ENCODE results near the gene HYCC1.

The HYCC1 gene

GRCh38 chr7:23012186-23012585, 1.7 kb downstream of the HYCC1 start:
- H3F3A ChIP-seq (ENCODE audit: insufficient read depth, low read length): no peaks in the 10 kb centered on the region; the same call in 1 of the 2 replicates
- no peaks in the 10 kb centered on the region for H3K36me3 ChIP-seq (ENCODE audit: insufficient read depth, low read length)
- peaks cover 32% of the 10 kb centered on the region for H3K4me1 ChIP-seq (ENCODE audit: insufficient read depth, low read length, severe bottlenecking)
- peak overlapping the region; percentile 97 for H3K4me2 ChIP-seq (ENCODE audit: low read length)
- TF ChIP-seq CTCF (IDR thresholded peaks at IDR 0.05; ENCODE audit: low read length) (no peak), EZH2 (IDR thresholded peaks at IDR 0.05; ENCODE audit: borderline replicate concordance, low read length) (no peak)
- no peaks in the 10 kb centered on the region for H3K27me3 ChIP-seq (ENCODE audit: insufficient read depth, low read length)
- peaks cover 4% of the 10 kb centered on the region; the same call in 1 of the 2 replicates for H4K20me1 ChIP-seq (ENCODE audit: insufficient read depth, low read length)
- H3K4me3 ChIP-seq (ENCODE audit: low read depth, low read length, poor library complexity, severe bottlenecking): peak overlapping the region; percentile 83
- H2AFZ ChIP-seq (ENCODE audit: low read length): no peak overlapping the region
- H3K79me2 ChIP-seq (ENCODE audit: insufficient read depth, low read length): no peaks in the 10 kb centered on the region
- H3K9ac ChIP-seq (ENCODE audit: low read length): no peak overlapping the region; the same call in 1 of the 2 replicates
- no peak overlapping the region for H3K27ac ChIP-seq (ENCODE audit: low read depth, low read length, poor library complexity, severe bottlenecking)
- H3K9me3 ChIP-seq (ENCODE audit: low read length): no peaks in the 10 kb centered on the region
- H3K9me2 ChIP-seq (ENCODE audit: low read depth, low read length): no peaks in the 10 kb centered on the region

- H3K27me3 ChIP-seq (ENCODE audit: insufficient read depth, low read length): no peaks in the 10 kb centered on the region
- peaks cover 24% of the 10 kb centered on the region for H3K4me1 ChIP-seq (ENCODE audit: insufficient read depth, low read length, severe bottlenecking)
- H3K36me3 ChIP-seq (ENCODE audit: insufficient read depth, low read length): no peaks in the 10 kb centered on the region
- no peaks in the 10 kb centered on the region for H3K79me2 ChIP-seq (ENCODE audit: insufficient read depth, low read length)
- TF ChIP-seq CTCF (IDR thresholded peaks at IDR 0.05; ENCODE audit: low read length) (no peak), EZH2 (IDR thresholded peaks at IDR 0.05; ENCODE audit: borderline replicate concordance, low read length) (no peak)
- H4K20me1 ChIP-seq (ENCODE audit: insufficient read depth, low read length): peaks cover 4% of the 10 kb centered on the region; the same call in 1 of the 2 replicates
- no peak overlapping the region for H3K4me3 ChIP-seq (ENCODE audit: low read depth, low read length, poor library complexity, severe bottlenecking)
- H2AFZ ChIP-seq (ENCODE audit: low read length): no peak overlapping the region
- no peak overlapping the region for H3K9ac ChIP-seq (ENCODE audit: low read length)
- H3K4me2 ChIP-seq (ENCODE audit: low read length): no peak overlapping the region
- H3K9me3 ChIP-seq (ENCODE audit: low read length): no peaks in the 10 kb centered on the region
- H3K27ac ChIP-seq (ENCODE audit: low read depth, low read length, poor library complexity, severe bottlenecking): no peak overlapping the region
- no peaks in the 10 kb centered on the region for H3K9me2 ChIP-seq (ENCODE audit: low read depth, low read length)
- H3F3A ChIP-seq (ENCODE audit: insufficient read depth, low read length): no peaks in the 10 kb centered on the region; the same call in 1 of the 2 replicates
Observed at GRCh38 chr7:23011222-23011924, 2.6 kb downstream of the HYCC1 start.

GRCh38 chr7:23009303-23009702, 4.6 kb downstream of the HYCC1 start:
- Histone ChIP-seq H3K4me1 (ENCODE audit: insufficient read depth, low read length, severe bottlenecking) (peaks cover 14% of the 10 kb centered on the region), H3K9me2 (ENCODE audit: low read depth, low read length) (no peaks in the 10 kb centered on the region)

More at GRCh38 chr7:23009303-23009702, 4.6 kb downstream of the HYCC1 start:
- no peaks in the 10 kb centered on the region for H3K9me3 ChIP-seq (ENCODE audit: low read length)
- TF ChIP-seq CTCF (IDR thresholded peaks at IDR 0.05; ENCODE audit: low read length) (no peak), EZH2 (IDR thresholded peaks at IDR 0.05; ENCODE audit: borderline replicate concordance, low read length) (no peak)
- H4K20me1 ChIP-seq (ENCODE audit: insufficient read depth, low read length): peaks cover 4% of the 10 kb centered on the region; the same call in 1 of the 2 replicates
- no peaks in the 10 kb centered on the region for H3K36me3 ChIP-seq (ENCODE audit: insufficient read depth, low read length)
- no peak overlapping the region for H3K27ac ChIP-seq (ENCODE audit: low read depth, low read length, poor library complexity, severe bottlenecking)
- H3K79me2 ChIP-seq (ENCODE audit: insufficient read depth, low read length): no peaks in the 10 kb centered on the region
- no peaks in the 10 kb centered on the region for H3K27me3 ChIP-seq (ENCODE audit: insufficient read depth, low read length)
- no peaks in the 10 kb centered on the region; the same call in 1 of the 2 replicates for H3F3A ChIP-seq (ENCODE audit: insufficient read depth, low read length)
- no peak overlapping the region for H2AFZ ChIP-seq (ENCODE audit: low read length)
- H3K9ac ChIP-seq (ENCODE audit: low read length): no peak overlapping the region
- no peak overlapping the region for H3K4me2 ChIP-seq (ENCODE audit: low read length)
- no peak overlapping the region for H3K4me3 ChIP-seq (ENCODE audit: low read depth, low read length, poor library complexity, severe bottlenecking)
